Measurements from ENCODE around the gene SMARCAD1. TPM values are rescaled to one million over a fixed set of nuclear protein-coding genes. Genes with fewer than 3 reads are reported as not detected.

Gene SMARCAD1
- total RNA-seq, 1 experiment from 2014 or later, result 57.1 TPM

- Histone ChIP-seq H3K79me2 (ENCODE audit: insufficient read depth, low read length) (no peaks in the 10 kb centered on the region), H3T11ph (ENCODE audit: low read length) (no peak overlapping the region), H2BK12ac (ENCODE audit: insufficient read length, low read depth, low read length) (no peak overlapping the region), H3K9me3 (ENCODE audit: control insufficient read depth, low read depth, low read length) (no peaks in the 10 kb centered on the region), H3K4me1 (ENCODE audit: insufficient read depth, low read length) (no peaks in the 10 kb centered on the region), H4K20me1 (ENCODE audit: control insufficient read depth, insufficient read depth, insufficient read length) (no peaks in the 10 kb centered on the region), H2AK5ac (ENCODE audit: insufficient read length, low read length) (no peak overlapping the region), H3K56ac (ENCODE audit: insufficient read length, low read depth, low read length) (no peak overlapping the region), H4K8ac (replicated peaks; ENCODE audit: insufficient read length, low read depth, low read length) (no peak overlapping the region), H4K5ac (ENCODE audit: insufficient read length, low read depth, low read length) (no peak overlapping the region), H3K18ac (ENCODE audit: insufficient read length, low read depth, low read length) (no peak overlapping the region), H2AFZ (ENCODE audit: low read length) (no peak overlapping the region), H4K91ac (ENCODE audit: insufficient read length, low read depth, low read length) (no peak overlapping the region), H2BK120ac (ENCODE audit: low read depth, low read length, poor library complexity, severe bottlenecking) (no peak overlapping the region), H3K27me3 (ENCODE audit: insufficient read depth, low read length) (no peaks in the 10 kb centered on the region), H2BK20ac (ENCODE audit: low read depth, low read length, poor library complexity, severe bottlenecking) (no peak overlapping the region), H2BK5ac (ENCODE audit: insufficient read length, low read length) (no peak overlapping the region), H3K23me2 (ENCODE audit: insufficient read length, low read depth, low read length, poor library complexity, severe bottlenecking) (no peaks in the 10 kb centered on the region), H3K9ac (ENCODE audit: extremely low read depth, insufficient read length, low read length) (no peak overlapping the region), H3K4ac (ENCODE audit: low read depth, low read length) (no peak overlapping the region), H3K14ac (ENCODE audit: insufficient read depth, low read length) (no peak overlapping the region), H3K27ac (ENCODE audit: insufficient read length, low read depth, low read length) (no peak overlapping the region), H3K79me1 (ENCODE audit: insufficient read depth, low read depth, low read length, poor library complexity, severe bottlenecking) (no peaks in the 10 kb centered on the region), H2BK15ac (ENCODE audit: low read depth, low read length) (no peak overlapping the region), H3K4me2 (ENCODE audit: insufficient read depth, insufficient read length, low read length) (no peak overlapping the region), H3K23ac (ENCODE audit: insufficient read length, low read depth, low read length) (no peak overlapping the region)
- no CpG with 5 or more reads among the region's 2 CpGs for WGBS (ENCODE audit: extremely low coverage, insufficient read length, low lambda C conversion rate)
- H3K27ac Mint-ChIP-seq, result no peak overlapping the region
- no peak overlapping the region for H3K4me3 Mint-ChIP-seq
- H3K4me1 Mint-ChIP-seq, result no peaks in the 10 kb centered on the region
- no peak for DNase-seq
- H3K27me3 Mint-ChIP-seq (ENCODE audit: low read depth), result no peaks in the 10 kb centered on the region
- peaks cover 0 to 43% (median 39%) of the 10 kb centered on the region in 3 experiments; a peak in 6 of 7 replicates for H3K36me3 Mint-ChIP-seq (ENCODE audit: insufficient read depth in 1 of 3, low read depth in 3 of 3)
- no peak for TF ChIP-seq CTCF (conservative IDR thresholded peaks at IDR 0.05)
- no peaks in the 10 kb centered on the region for H3K9me3 Mint-ChIP-seq
These were observed 63.6 kb downstream of the SMARCAD1 start for GRCh38 chr4:94271248-94271647.
